ENCODE results near the gene USH2A.

USH2A gene

GRCh38 chr1:215970406-215970805 is 452.8 kb downstream of the USH2A start:
- no peak overlapping the region for H3K4me2 ChIP-seq (ENCODE audit: low read depth, low read length, poor library complexity, severe bottlenecking)
- H3F3A ChIP-seq (ENCODE audit: insufficient read depth) = no peaks in the 10 kb centered on the region
- no peaks in the 10 kb centered on the region for H3K27me3 ChIP-seq (ENCODE audit: low read length)

GRCh38 chr1:215963621-215964020 is 459.6 kb downstream of the USH2A start:
- TF ChIP-seq EZH2phosphoT487 (conservative IDR thresholded peaks at IDR 0.05; ENCODE audit: low read length) = no peak
- no peak for TF ChIP-seq CTCF (IDR thresholded peaks at IDR 0.05; ENCODE audit: insufficient read depth, low read length, poor library complexity, severe bottlenecking)
- Histone ChIP-seq H3K79me2 (ENCODE audit: insufficient read depth, low read length) (no peaks in the 10 kb centered on the region), H3K9ac (ENCODE audit: low read length) (no peak overlapping the region), H4K20me1 (ENCODE audit: low read depth, low read length) (no peaks in the 10 kb centered on the region), H3K27me3 (ENCODE audit: low read length) (no peaks in the 10 kb centered on the region), H3K4me3 (ENCODE audit: insufficient read depth, low read length, poor library complexity, severe bottlenecking) (no peak overlapping the region), H3K9me3 (ENCODE audit: insufficient read depth, low read length) (no peaks in the 10 kb centered on the region), H3K4me2 (ENCODE audit: low read depth, low read length, poor library complexity, severe bottlenecking) (no peak overlapping the region), H3K36me3 (ENCODE audit: low read length) (no peaks in the 10 kb centered on the region), H3F3A (ENCODE audit: insufficient read depth) (no peaks in the 10 kb centered on the region), H2AFZ (ENCODE audit: low read depth, low read length, severe bottlenecking) (no peak overlapping the region), H3K27ac (ENCODE audit: low read depth, low read length) (no peak overlapping the region), H3K9me2 (replicated peaks; ENCODE audit: insufficient read depth, low read length) (no peaks in the 10 kb centered on the region)

More at GRCh38 chr1:215970406-215970805, 452.8 kb downstream of the USH2A start:
- Histone ChIP-seq H3K9me3 (ENCODE audit: insufficient read depth, low read length) (no peaks in the 10 kb centered on the region), H3K4me3 (ENCODE audit: insufficient read depth, low read length, poor library complexity, severe bottlenecking) (no peak overlapping the region), H3K36me3 (ENCODE audit: low read length) (no peaks in the 10 kb centered on the region), H3K79me2 (ENCODE audit: insufficient read depth, low read length) (no peaks in the 10 kb centered on the region), H3K9ac (ENCODE audit: low read length) (no peak overlapping the region), H4K20me1 (ENCODE audit: low read depth, low read length) (no peaks in the 10 kb centered on the region), H2AFZ (ENCODE audit: low read depth, low read length, severe bottlenecking) (no peak overlapping the region), H3K9me2 (replicated peaks; ENCODE audit: insufficient read depth, low read length) (no peaks in the 10 kb centered on the region), H3K27ac (ENCODE audit: low read depth, low read length) (no peak overlapping the region)
- TF ChIP-seq EZH2phosphoT487 (conservative IDR thresholded peaks at IDR 0.05; ENCODE audit: low read length) (no peak), CTCF (IDR thresholded peaks at IDR 0.05; ENCODE audit: insufficient read depth, low read length, poor library complexity, severe bottlenecking) (no peak)

GRCh38 chr1:215963040-215963439 is 460.2 kb downstream of the USH2A start:
- Histone ChIP-seq H3K9ac (ENCODE audit: low read length) (no peak overlapping the region), H3K27ac (ENCODE audit: low read depth, low read length) (no peak overlapping the region), H3F3A (ENCODE audit: insufficient read depth) (no peaks in the 10 kb centered on the region), H3K27me3 (ENCODE audit: low read length) (no peaks in the 10 kb centered on the region), H3K9me2 (replicated peaks; ENCODE audit: insufficient read depth, low read length) (no peaks in the 10 kb centered on the region), H3K79me2 (ENCODE audit: insufficient read depth, low read length) (no peaks in the 10 kb centered on the region), H3K36me3 (ENCODE audit: low read length) (no peaks in the 10 kb centered on the region), H3K4me3 (ENCODE audit: insufficient read depth, low read length, poor library complexity, severe bottlenecking) (no peak overlapping the region), H3K9me3 (ENCODE audit: insufficient read depth, low read length) (no peaks in the 10 kb centered on the region), H4K20me1 (ENCODE audit: low read depth, low read length) (no peaks in the 10 kb centered on the region), H3K4me2 (ENCODE audit: low read depth, low read length, poor library complexity, severe bottlenecking) (no peak overlapping the region), H2AFZ (ENCODE audit: low read depth, low read length, severe bottlenecking) (no peak overlapping the region)
- no peak for TF ChIP-seq CTCF (IDR thresholded peaks at IDR 0.05; ENCODE audit: insufficient read depth, low read length, poor library complexity, severe bottlenecking)
- TF ChIP-seq EZH2phosphoT487 (conservative IDR thresholded peaks at IDR 0.05; ENCODE audit: low read length) = no peak

Data from SU-DHL-6 (cell line).